Activated CD4-positive, alpha-beta T cell treated with anti-CD3 and anti-CD28 coated beads, Interleukin-2, amount 10 ng/mL, durations not matched to agents 24 days and 14 days (primary cell): ENCODE measurements around the gene NOP53. TPM values are rescaled to one million over a fixed set of nuclear protein-coding genes. Genes with fewer than 3 reads are reported as not detected.
"Not testable (repeated sequence)": the region's sequence is repeated elsewhere in the genome, so short reads cannot be mapped to it uniquely, and the experiment has no call there.

Source experiments
- DNase-seq: peaks from one replicate; pipeline ENCODE4 v3.0.0; 2022
- H3K27ac Mint-ChIP-seq: one replicate; pipeline ENCODE4 v1.8.0; 2022; ENCODE audit warnings: mild to moderate bottlenecking, mixed read lengths
- H3K27me3 Mint-ChIP-seq: one replicate; pipeline ENCODE4 v1.8.0; 2022; ENCODE audit warnings: mixed read lengths
- H3K36me3 Mint-ChIP-seq: one replicate; pipeline ENCODE4 v1.8.0; 2022; ENCODE audit warnings: low read depth, mild to moderate bottlenecking, mixed read lengths
- H3K4me1 Mint-ChIP-seq: one replicate; pipeline ENCODE4 v1.8.0; 2021; ENCODE audit warnings: mixed read lengths
- H3K4me3 Mint-ChIP-seq: one replicate; pipeline ENCODE4 v1.8.0; 2022; ENCODE audit warnings: mild to moderate bottlenecking, moderate library complexity, mixed read lengths
- H3K9me3 Mint-ChIP-seq: one replicate; pipeline ENCODE4 v1.8.0; 2021; ENCODE audit warnings: mixed read lengths
- intact Hi-C: fragments of 100-400 bp; cut with micrococcal nuclease; formaldehyde crosslinking; loops from one replicate; pipeline ENCODE4 v1.15.1; 2023
- total RNA-seq: library from RNA; stranded (reverse); gene quantifications from 2 replicates; pipeline ENCODE4 v1.2.3, GENCODE V29; 2022

Gene NOP53
- total RNA-seq, 1 donor from 2014 or later: 230 TPM

GRCh38 chr19:47707135-47707925 is 38.0 kb upstream of the NOP53 start:
- H3K9me3 Mint-ChIP-seq: no peaks in the 10 kb centered on the region
- no peak overlapping the region for H3K4me3 Mint-ChIP-seq
- intact Hi-C loops: loop anchor here (1.0 to 10.0 kb wide), 2 partner anchors 271 to 413 kb away; no protein-coding TSS in a partner anchor
- H3K36me3 Mint-ChIP-seq: peaks cover 10% of the 10 kb centered on the region
- peaks cover 7% of the 10 kb centered on the region for H3K4me1 Mint-ChIP-seq
- H3K27ac Mint-ChIP-seq: no peak overlapping the region
- DNase-seq: peak; percentile 92
- peaks cover 5% of the 10 kb centered on the region for H3K27me3 Mint-ChIP-seq

GRCh38 chr19:47711652-47712242 is 33.6 kb upstream of the NOP53 start:
- intact Hi-C loops: no loop called here
- no peaks in the 10 kb centered on the region for H3K9me3 Mint-ChIP-seq
- H3K4me3 Mint-ChIP-seq: peak overlapping the region; percentile 15
- peaks cover 9% of the 10 kb centered on the region for H3K4me1 Mint-ChIP-seq
- no peak overlapping the region for H3K27ac Mint-ChIP-seq
- no peak for DNase-seq
- peaks cover 23% of the 10 kb centered on the region for H3K27me3 Mint-ChIP-seq
- no peaks in the 10 kb centered on the region for H3K36me3 Mint-ChIP-seq

GRCh38 chr19:47713046-47714021 is 32.0 kb upstream of the NOP53 start, which contains the start of gene EHD2:
EHD2 (plus strand) TSS chr19:47713422; CDS start chr19:47716613, 3,191 bp downstream.
- peaks cover 23% of the 10 kb centered on the region for H3K27me3 Mint-ChIP-seq
- no peaks in the 10 kb centered on the region for H3K9me3 Mint-ChIP-seq
- H3K27ac Mint-ChIP-seq: peak within 1 kb of the TSS; percentile 8
- peak within 1 kb of the TSS; percentile 56 for H3K4me3 Mint-ChIP-seq
- peaks cover 2% of the 10 kb centered on the region for H3K4me1 Mint-ChIP-seq
- no peaks in the 10 kb centered on the region for H3K36me3 Mint-ChIP-seq
- peak; percentile 85 for DNase-seq
- intact Hi-C loops: loop anchor here (1.0 kb wide), 2 partner anchors 30 to 75 kb away; no protein-coding TSS in a partner anchor

GRCh38 chr19:47714339-47714738 is 31.0 kb upstream of the NOP53 start:
- no peak overlapping the region for H3K27ac Mint-ChIP-seq
- H3K27me3 Mint-ChIP-seq: peaks cover 23% of the 10 kb centered on the region
- H3K36me3 Mint-ChIP-seq: no peaks in the 10 kb centered on the region
- no peak for DNase-seq
- H3K9me3 Mint-ChIP-seq: no peaks in the 10 kb centered on the region
- intact Hi-C loops: no loop called here
- H3K4me1 Mint-ChIP-seq: peaks cover 2% of the 10 kb centered on the region
- peak overlapping the region; percentile 34 for H3K4me3 Mint-ChIP-seq

- H3K36me3 Mint-ChIP-seq, H3K27ac Mint-ChIP-seq, DNase-seq, H3K4me1 Mint-ChIP-seq, H3K9me3 Mint-ChIP-seq, H3K4me3 Mint-ChIP-seq, intact Hi-C loops: not testable (repeated sequence)
- peaks cover 23% of the 10 kb centered on the region for H3K27me3 Mint-ChIP-seq
Measured at GRCh38 chr19:47714855-47715254, 30.5 kb upstream of the NOP53 start.

GRCh38 chr19:47716270-47716937 is 28.9 kb upstream of the NOP53 start:
- no peak for DNase-seq
- Mint-ChIP-seq H3K36me3 (no peaks in the 10 kb centered on the region), H3K9me3 (no peaks in the 10 kb centered on the region), H3K4me1 (peaks cover 2% of the 10 kb centered on the region), H3K27ac (no peak overlapping the region), H3K4me3 (no peak overlapping the region), H3K27me3 (peaks cover 25% of the 10 kb centered on the region)
- intact Hi-C loops: no loop called here

- H3K4me3 Mint-ChIP-seq, DNase-seq, intact Hi-C loops, H3K4me1 Mint-ChIP-seq, H3K9me3 Mint-ChIP-seq, H3K36me3 Mint-ChIP-seq, H3K27ac Mint-ChIP-seq: not testable (repeated sequence)
- peaks cover 18% of the 10 kb centered on the region for H3K27me3 Mint-ChIP-seq
Measured at GRCh38 chr19:47718415-47719046, 26.8 kb upstream of the NOP53 start.

- H3K27ac Mint-ChIP-seq: no peak overlapping the region
- H3K27me3 Mint-ChIP-seq: peaks cover 11% of the 10 kb centered on the region
- intact Hi-C loops: no loop called here
- peaks cover 2% of the 10 kb centered on the region for H3K4me1 Mint-ChIP-seq
- no peak for DNase-seq
- no peaks in the 10 kb centered on the region for H3K36me3 Mint-ChIP-seq
- no peak overlapping the region for H3K4me3 Mint-ChIP-seq
- no peaks in the 10 kb centered on the region for H3K9me3 Mint-ChIP-seq
Measured at GRCh38 chr19:47719047-47719859, 26.1 kb upstream of the NOP53 start.

GRCh38 chr19:47720669-47721422 is 24.5 kb upstream of the NOP53 start:
- no peaks in the 10 kb centered on the region for H3K9me3 Mint-ChIP-seq

GRCh38 chr19:47723581-47723940 is 21.8 kb upstream of the NOP53 start:
- H3K27me3 Mint-ChIP-seq: peaks cover 2% of the 10 kb centered on the region
- H3K9me3 Mint-ChIP-seq: no peaks in the 10 kb centered on the region
- H3K36me3 Mint-ChIP-seq: no peaks in the 10 kb centered on the region
- peak overlapping the region; percentile 66 for H3K4me3 Mint-ChIP-seq
- peak overlapping the region; percentile 89 for H3K27ac Mint-ChIP-seq
- intact Hi-C loops: no loop called here
- peak; percentile 71 for DNase-seq
- H3K4me1 Mint-ChIP-seq: peaks cover 7% of the 10 kb centered on the region

More at GRCh38 chr19:47720669-47721422, 24.5 kb upstream of the NOP53 start:
- Mint-ChIP-seq H3K27ac (no peak overlapping the region), H3K4me1 (peaks cover 2% of the 10 kb centered on the region), H3K4me3 (no peak overlapping the region), H3K27me3 (peaks cover 2% of the 10 kb centered on the region), H3K36me3 (no peaks in the 10 kb centered on the region)
- DNase-seq: no peak
- intact Hi-C loops: no loop called here

- DNase-seq: no peak
- Mint-ChIP-seq H3K4me3 (no peak overlapping the region), H3K4me1 (peaks cover 24% of the 10 kb centered on the region), H3K36me3 (no peaks in the 10 kb centered on the region), H3K9me3 (no peaks in the 10 kb centered on the region), H3K27me3 (peaks cover 1% of the 10 kb centered on the region), H3K27ac (no peak overlapping the region)
- intact Hi-C loops: no loop called here
Measured at GRCh38 chr19:47725759-47726401, 19.5 kb upstream of the NOP53 start.
